MCF 10A (cell line): Measurements from ENCODE around the gene RAPGEF3. TPM values are rescaled to one million over a fixed set of nuclear protein-coding genes. Genes with fewer than 3 reads are reported as not detected.

Source experiments
- BruUV-seq: library from RNA; stranded (reverse); fragments of 400-500 nt; replicated peaks from 2 replicates; lab custom pipeline; 2021; lab: Mats Ljungman, UMichigan
- CTCF ChIA-PET: fragments of 300-600 bp; sonication (Branson Sonifier 250); formaldehyde crosslinking; extraction: SDS; loops from one replicate; lab custom pipeline; 2021; ENCODE audit warnings: antibody characterized with exemption, inconsistent platforms; lab: Yijun Ruan, JAX
- POLR2A ChIA-PET: fragments of 300-600, 350-650 bp; sonication (Branson Sonifier 250); formaldehyde crosslinking; extraction: SDS; loops from one replicate; lab custom pipeline; 2020; ENCODE audit warnings: antibody characterized with exemption, inconsistent platforms; lab: Yijun Ruan, JAX
- DNase-seq: peaks from one replicate; pipeline ENCODE4 v3.0.0-alpha.2; 2018; ENCODE audit not compliant: unreplicated experiment
- H3K27ac Mint-ChIP-seq: one replicate; pipeline ENCODE4 v1.8.0; 2022; ENCODE audit warnings: mild to moderate bottlenecking, low read depth, mixed read lengths; ENCODE audit not compliant: unreplicated experiment
- H3K27me3 Mint-ChIP-seq: one replicate; pipeline ENCODE4 v1.8.0; 2022; ENCODE audit warnings: mixed read lengths; ENCODE audit not compliant: insufficient read depth, unreplicated experiment
- H3K36me3 Mint-ChIP-seq: one replicate; pipeline ENCODE4 v1.8.0; 2022; ENCODE audit warnings: mild to moderate bottlenecking, moderate library complexity, mixed read lengths; ENCODE audit not compliant: insufficient read depth, unreplicated experiment
- H3K4me1 Mint-ChIP-seq: one replicate; pipeline ENCODE4 v1.8.0; 2022; ENCODE audit warnings: mixed read lengths; ENCODE audit not compliant: insufficient read depth, unreplicated experiment
- H3K4me3 Mint-ChIP-seq: one replicate; pipeline ENCODE4 v1.8.0; 2022; ENCODE audit warnings: mild to moderate bottlenecking, moderate library complexity, mixed read lengths; ENCODE audit not compliant: unreplicated experiment
- H3K9me3 Mint-ChIP-seq: one replicate; pipeline ENCODE4 v1.8.0; 2022; ENCODE audit warnings: mixed read lengths; ENCODE audit not compliant: unreplicated experiment
- intact Hi-C: fragments of 100-400 bp; cut with micrococcal nuclease; formaldehyde crosslinking; loops from 2 replicates; pipeline ENCODE4 v1.14.1; 2022
- total RNA-seq: library from RNA; stranded (reverse); gene quantifications from 2 replicates; pipeline ENCODE4 v1.2.3, GENCODE V29; 2022
- TF ChIP-seq, protein P1 (sequence below): fragments of 200-600 bp; IDR thresholded peaks from one replicate; pipeline ENCODE4 v1.8.0; 2022; ENCODE audit warnings: antibody characterized with exemption, mild to moderate bottlenecking; ENCODE audit not compliant: unreplicated experiment

RAPGEF3 gene
- total RNA-seq, 1 experiment from 2014 or later: 1.4 TPM

- POLR2A ChIA-PET: no interaction called here
- peak overlapping the region; percentile 54 for H3K27ac Mint-ChIP-seq
These were observed 36.0 kb upstream of the RAPGEF3 start for GRCh38 chr12:47794679-47795078.

GRCh38 chr12:47793015-47793681 is 34.5 kb upstream of the RAPGEF3 start:
- Mint-ChIP-seq H3K36me3 (peaks cover 64% of the 10 kb centered on the region), H3K27me3 (no peaks in the 10 kb centered on the region), H3K4me1 (no peaks in the 10 kb centered on the region), H3K9me3 (no peaks in the 10 kb centered on the region), H3K4me3 (no peak overlapping the region), H3K27ac (no peak overlapping the region)
- TF ChIP-seq, protein P1, sequence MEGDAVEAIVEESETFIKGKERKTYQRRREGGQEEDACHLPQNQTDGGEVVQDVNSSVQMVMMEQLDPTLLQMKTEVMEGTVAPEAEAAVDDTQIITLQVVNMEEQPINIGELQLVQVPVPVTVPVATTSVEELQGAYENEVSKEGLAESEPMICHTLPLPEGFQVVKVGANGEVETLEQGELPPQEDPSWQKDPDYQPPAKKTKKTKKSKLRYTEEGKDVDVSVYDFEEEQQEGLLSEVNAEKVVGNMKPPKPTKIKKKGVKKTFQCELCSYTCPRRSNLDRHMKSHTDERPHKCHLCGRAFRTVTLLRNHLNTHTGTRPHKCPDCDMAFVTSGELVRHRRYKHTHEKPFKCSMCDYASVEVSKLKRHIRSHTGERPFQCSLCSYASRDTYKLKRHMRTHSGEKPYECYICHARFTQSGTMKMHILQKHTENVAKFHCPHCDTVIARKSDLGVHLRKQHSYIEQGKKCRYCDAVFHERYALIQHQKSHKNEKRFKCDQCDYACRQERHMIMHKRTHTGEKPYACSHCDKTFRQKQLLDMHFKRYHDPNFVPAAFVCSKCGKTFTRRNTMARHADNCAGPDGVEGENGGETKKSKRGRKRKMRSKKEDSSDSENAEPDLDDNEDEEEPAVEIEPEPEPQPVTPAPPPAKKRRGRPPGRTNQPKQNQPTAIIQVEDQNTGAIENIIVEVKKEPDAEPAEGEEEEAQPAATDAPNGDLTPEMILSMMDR: no peak
- no peak for DNase-seq
- intact Hi-C loops: no loop called here
- POLR2A ChIA-PET: interaction anchor here (0.6 to 1.0 kb wide), 2 partner anchors 48 to 51 kb away, joined by 3 read pairs; no protein-coding TSS in a partner anchor
- BruUV-seq: no TSS peak
- CTCF ChIA-PET: interaction anchor here (0.7 to 38.2 kb wide), 5 partner anchors 8 to 50 kb away, joined by 3 to 622 read pairs (median 3); no protein-coding TSS in a partner anchor

More at GRCh38 chr12:47794679-47795078, 36.0 kb upstream of the RAPGEF3 start:
- intact Hi-C loops: no loop called here
- Mint-ChIP-seq H3K9me3 (no peaks in the 10 kb centered on the region), H3K27me3 (no peaks in the 10 kb centered on the region), H3K4me3 (no peak overlapping the region), H3K4me1 (no peaks in the 10 kb centered on the region), H3K36me3 (peaks cover 50% of the 10 kb centered on the region)
- TF ChIP-seq, protein P1: no peak
- BruUV-seq: no TSS peak
- no peak for DNase-seq
- CTCF ChIA-PET: interaction anchor here (38.2 kb wide), 1 partner anchor 39 kb away, joined by 622 read pairs; no protein-coding TSS in a partner anchor

- Mint-ChIP-seq H3K36me3 (peaks cover 64% of the 10 kb centered on the region), H3K4me3 (no peak overlapping the region), H3K9me3 (no peaks in the 10 kb centered on the region), H3K27ac (no peak overlapping the region), H3K4me1 (no peaks in the 10 kb centered on the region), H3K27me3 (no peaks in the 10 kb centered on the region)
- ChIA-PET POLR2A (no interaction called here), CTCF (interaction anchor here (2.6 to 38.2 kb wide), 3 partner anchors 13 to 49 kb away, joined by 15 to 622 read pairs (median 73); no protein-coding TSS in a partner anchor)
- BruUV-seq: no TSS peak
- TF ChIP-seq, protein P1: no peak
- intact Hi-C loops: no loop called here
- no peak for DNase-seq
These were observed 33.2 kb upstream of the RAPGEF3 start for GRCh38 chr12:47791874-47792273.

DNA sequence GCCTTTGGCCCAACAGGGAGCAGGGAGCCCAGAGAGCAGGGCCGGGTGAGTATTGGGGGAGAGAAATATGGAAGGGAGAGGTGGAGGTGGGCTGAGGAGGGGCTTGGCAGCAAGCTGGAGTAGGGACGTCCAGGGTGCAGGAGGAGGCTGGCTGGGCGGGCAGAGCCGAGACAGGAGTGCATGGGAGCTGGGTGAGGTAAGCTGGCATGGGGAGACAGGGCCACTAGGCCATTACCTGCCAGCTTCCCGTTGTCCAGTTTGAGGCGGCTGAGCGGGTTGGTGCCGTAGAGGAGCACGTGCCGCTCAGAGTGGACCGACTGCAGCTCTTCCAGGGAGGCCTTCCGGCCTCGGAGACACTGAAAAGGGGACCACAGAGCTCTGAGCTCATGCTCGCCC is 32.7 kb upstream of the RAPGEF3 start:
- TF ChIP-seq, protein P1: no peak
- Mint-ChIP-seq H3K4me1 (no peaks in the 10 kb centered on the region), H3K27me3 (no peaks in the 10 kb centered on the region), H3K4me3 (no peak overlapping the region), H3K36me3 (peaks cover 69% of the 10 kb centered on the region), H3K9me3 (no peaks in the 10 kb centered on the region), H3K27ac (no peak overlapping the region)
- POLR2A ChIA-PET: interaction anchor here (0.8 kb wide), 1 partner anchor 22 kb away, joined by 3 read pairs; no protein-coding TSS in a partner anchor
- DNase-seq: no peak
- intact Hi-C loops: no loop called here
- BruUV-seq: no TSS peak
- CTCF ChIA-PET: interaction anchor here (0.6 to 38.2 kb wide), 5 partner anchors 12 to 851 kb away, joined by 3 to 622 read pairs (median 15); no protein-coding TSS in a partner anchor
